ENCODE data around the gene LGALS7B. TPM values are rescaled to one million over a fixed set of nuclear protein-coding genes. Genes with fewer than 3 reads are reported as not detected.

LGALS7B gene
- total and polyA plus RNA-seq, 2 of the 8 experiments (the other 6 are each of a cell fraction or from before 2014, with no cell fraction given) = 3.6 TPM; not detected in 1

GRCh38 chr19:38806371-38806770 lies 17.4 kb downstream of the LGALS7B start:
- Histone ChIP-seq H3K56ac (replicated peaks; ENCODE audit: insufficient read length, low read depth, low read length) (no peak overlapping the region), H3K27ac (ENCODE audit: low read depth, low read length) (no peak overlapping the region), H3K9me3 (ENCODE audit: insufficient read depth in 2 of 2, low read depth in 1 of 2, low read length in 1 of 2) (0 out of 4 replicates have a peak, but pooled peaks cover 0 to 1% of the 10 kb centered on the region in 2 experiments), H4K8ac (ENCODE audit: extremely low read depth, insufficient read depth, low read length) (no peak overlapping the region), H3K23ac (ENCODE audit: insufficient read length) (no peak overlapping the region), H3K4me2 (ENCODE audit: insufficient read depth in 1 of 2, low read depth in 2 of 2, low read length in 2 of 2) (no peak overlapping the region), H3K79me2 (ENCODE audit: control insufficient read depth in 1 of 2, insufficient read depth in 2 of 2, low read length in 2 of 2) (no peaks in the 10 kb centered on the region), H4K91ac (replicated peaks; ENCODE audit: insufficient read length, low read length) (no peak overlapping the region), H3K79me1 (ENCODE audit: low read depth, low read length) (no peaks in the 10 kb centered on the region), H3K4me3 (ENCODE audit: extremely low read depth in 1 of 4, insufficient read depth in 2 of 4, low read depth in 3 of 4, low read length in 4 of 4) (no peak overlapping the region), H2BK20ac (ENCODE audit: low read length) (no peak overlapping the region), H2BK5ac (ENCODE audit: low read depth, low read length) (no peak overlapping the region), H3K18ac (ENCODE audit: extremely low read depth, low read length) (no peak overlapping the region), H2AFZ (ENCODE audit: low read length) (no peak overlapping the region), H3K36me3 (ENCODE audit: control insufficient read depth in 2 of 4, insufficient read depth in 4 of 4, low read length in 3 of 4) (no peaks in the 10 kb centered on the region), H2BK15ac (ENCODE audit: low read length) (no peak overlapping the region), H3K23me2 (ENCODE audit: low read depth, low read length) (no peaks in the 10 kb centered on the region), H3K27me3 (replicated peaks in 1 of 4; ENCODE audit: control insufficient read depth in 3 of 4, extremely low read depth in 1 of 4, insufficient read depth in 3 of 4, low read length in 3 of 4) (no peaks in the 10 kb centered on the region; a peak in 2 of 7 replicates), H3K14ac (ENCODE audit: insufficient read length) (no peak overlapping the region), H2BK120ac (replicated peaks; ENCODE audit: low read depth, low read length) (no peak overlapping the region), H2BK12ac (ENCODE audit: low read depth, low read length) (no peak overlapping the region), H3K4ac (replicated peaks; ENCODE audit: insufficient read length, low read depth, low read length) (no peak overlapping the region), H2AK5ac (ENCODE audit: low read depth, low read length) (no peak overlapping the region), H4K20me1 (replicated peaks in 1 of 2; ENCODE audit: control insufficient read depth in 1 of 2, insufficient read depth in 2 of 2, low read length in 2 of 2) (no peaks in the 10 kb centered on the region), H3K4me1 (replicated peaks in 1 of 4; ENCODE audit: control insufficient read depth in 3 of 4, insufficient read depth in 4 of 4, low read length in 3 of 4) (no peaks in the 10 kb centered on the region), H3K9ac (replicated peaks in 1 of 4; ENCODE audit: extremely low read depth in 1 of 4, low read depth in 3 of 4, low read length in 3 of 4) (no peak overlapping the region), H4K5ac (ENCODE audit: insufficient read length, low read depth, low read length) (no peak overlapping the region)
- WGBS, 2 experiments (ENCODE audit: extremely low coverage in 1 of 2, insufficient coverage in 1 of 2, insufficient read length in 1 of 2, insufficient replicate concordance in 2 of 2, low coverage in 1 of 2, low lambda C conversion rate in 2 of 2, missing lambda C conversion rate in 1 of 2) = 91% methylated on average over 6 of the region's 6 CpGs; no CpG with 5 or more reads in 1 of the 2 experiments
- FAIRE-seq = no peak
- ChIA-PET POLR2A (ENCODE audit: partially characterized antibody) (interaction anchor here (0.7 to 1.1 kb wide), 2 partner anchors 25 to 128 kb away, joined by 3 read pairs; partner anchors contain the start of gene ECH1), CTCF (ENCODE audit: partially characterized antibody) (no interaction called here)
- no peak for DNase-seq (ENCODE audit: low read depth in 1 of 2, low spot score in 2 of 2)
- TF ChIP-seq MAX (IDR thresholded peaks at IDR 0.05) (no peak), CHD1 (IDR thresholded peaks at IDR 0.05; ENCODE audit: low read depth, low read length) (no peak), TAF1 (IDR thresholded peaks at IDR 0.05; ENCODE audit: low read depth, low read length) (no peak), RBBP5 (IDR thresholded peaks at IDR 0.05; ENCODE audit: borderline replicate concordance, low read depth, low read length) (no peak), CTBP2 (IDR thresholded peaks at IDR 0.05; ENCODE audit: borderline replicate concordance, insufficient read depth, insufficient read length, low read length) (no peak)
